ENCODE measurements around the gene ICE2. TPM values are rescaled to one million over a fixed set of nuclear protein-coding genes. Genes with fewer than 3 reads are reported as not detected.

Gene ICE2, protein sequence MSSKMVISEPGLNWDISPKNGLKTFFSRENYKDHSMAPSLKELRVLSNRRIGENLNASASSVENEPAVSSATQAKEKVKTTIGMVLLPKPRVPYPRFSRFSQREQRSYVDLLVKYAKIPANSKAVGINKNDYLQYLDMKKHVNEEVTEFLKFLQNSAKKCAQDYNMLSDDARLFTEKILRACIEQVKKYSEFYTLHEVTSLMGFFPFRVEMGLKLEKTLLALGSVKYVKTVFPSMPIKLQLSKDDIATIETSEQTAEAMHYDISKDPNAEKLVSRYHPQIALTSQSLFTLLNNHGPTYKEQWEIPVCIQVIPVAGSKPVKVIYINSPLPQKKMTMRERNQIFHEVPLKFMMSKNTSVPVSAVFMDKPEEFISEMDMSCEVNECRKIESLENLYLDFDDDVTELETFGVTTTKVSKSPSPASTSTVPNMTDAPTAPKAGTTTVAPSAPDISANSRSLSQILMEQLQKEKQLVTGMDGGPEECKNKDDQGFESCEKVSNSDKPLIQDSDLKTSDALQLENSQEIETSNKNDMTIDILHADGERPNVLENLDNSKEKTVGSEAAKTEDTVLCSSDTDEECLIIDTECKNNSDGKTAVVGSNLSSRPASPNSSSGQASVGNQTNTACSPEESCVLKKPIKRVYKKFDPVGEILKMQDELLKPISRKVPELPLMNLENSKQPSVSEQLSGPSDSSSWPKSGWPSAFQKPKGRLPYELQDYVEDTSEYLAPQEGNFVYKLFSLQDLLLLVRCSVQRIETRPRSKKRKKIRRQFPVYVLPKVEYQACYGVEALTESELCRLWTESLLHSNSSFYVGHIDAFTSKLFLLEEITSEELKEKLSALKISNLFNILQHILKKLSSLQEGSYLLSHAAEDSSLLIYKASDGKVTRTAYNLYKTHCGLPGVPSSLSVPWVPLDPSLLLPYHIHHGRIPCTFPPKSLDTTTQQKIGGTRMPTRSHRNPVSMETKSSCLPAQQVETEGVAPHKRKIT
- total RNA-seq = 29.4 and 38.0 TPM in 2 replicates

DNA sequence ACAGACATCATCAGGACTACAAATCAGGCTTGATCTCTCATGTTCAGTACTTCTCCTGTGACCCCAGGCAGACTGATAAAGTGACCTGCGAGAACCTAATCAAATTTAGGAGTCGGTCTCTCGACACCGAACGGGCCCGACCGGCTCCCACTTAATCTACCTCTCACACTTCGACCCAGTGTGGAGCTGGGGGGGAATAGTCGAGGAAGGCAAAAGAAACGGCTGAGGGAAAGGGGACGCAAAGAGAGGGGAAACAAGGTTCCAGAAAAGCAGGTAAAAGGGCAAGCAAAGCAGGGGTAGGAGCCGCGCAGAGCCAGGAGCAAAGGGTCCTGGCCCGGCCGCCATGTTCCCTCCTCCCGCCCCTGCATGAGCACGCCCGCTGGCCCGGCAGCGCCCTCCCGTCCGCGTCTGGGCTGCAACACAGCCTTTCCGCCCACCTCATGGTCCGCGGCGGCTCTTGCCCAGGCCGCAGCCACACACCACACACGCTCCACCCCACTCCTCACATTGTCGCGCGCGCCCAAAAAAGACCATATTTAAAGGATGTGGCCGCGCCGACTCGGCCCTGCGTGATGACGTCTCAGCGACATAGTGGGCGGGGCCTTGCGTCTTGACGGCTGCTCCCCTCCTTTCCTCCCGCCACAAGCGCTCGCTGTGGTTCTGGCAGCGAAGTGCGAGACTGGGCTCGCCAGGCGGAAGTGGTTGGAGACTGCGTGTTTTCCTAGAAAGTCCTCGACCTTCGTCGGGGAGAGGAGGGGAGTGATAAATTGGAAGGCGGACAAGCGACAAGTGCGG, at the start of gene ICE2:
TSS of gene ICE2 (minus strand) at position 577 of the 795 bp plus-strand sequence. CDS start 1,165 bp downstream, outside the sequence.

DNA sequence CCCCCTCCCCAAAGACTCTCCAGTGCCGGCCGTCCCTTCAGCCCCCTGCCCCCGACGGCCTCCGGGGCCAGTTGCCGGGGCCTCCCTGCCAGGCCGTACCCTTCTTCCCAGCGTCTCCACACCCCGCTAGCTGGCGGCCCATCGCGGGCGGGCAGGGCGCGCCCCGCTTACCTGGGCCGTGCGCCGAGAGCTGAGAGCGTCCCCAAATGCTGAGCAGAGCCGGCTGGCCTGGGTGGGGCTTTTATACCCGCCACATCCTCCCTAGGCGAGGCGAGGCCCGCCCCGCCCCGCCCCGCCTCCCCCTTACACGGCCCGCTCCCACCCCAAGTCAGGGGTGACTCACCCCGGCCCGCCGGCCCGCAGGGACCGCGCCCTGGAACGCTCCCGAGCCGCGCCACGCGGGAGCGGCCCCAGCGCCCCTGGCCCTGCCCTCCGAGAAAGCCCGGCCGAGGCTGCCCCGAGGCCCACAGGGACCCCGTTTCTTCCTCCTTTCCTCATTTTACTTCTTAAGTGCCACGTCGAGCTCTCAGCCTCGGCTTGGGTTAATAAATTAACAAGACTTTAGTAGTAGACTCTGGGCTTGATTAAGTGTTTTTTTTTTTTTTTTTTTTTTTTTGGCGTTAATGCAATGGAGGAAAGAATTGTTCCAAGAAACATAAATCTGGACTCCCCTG, 81.0 kb downstream of the ICE2 start, which contains the start of gene ANXA2:
TSS of gene ANXA2 (minus strand) at position 215 of the 674 bp plus-strand sequence. CDS start 11,911 bp downstream, outside the sequence.

Other genes with a start within 250 kb of the ICE2 start
- 5,223 and 9,537 TPM in 2 replicates for gene ANXA2, start 81.2 kb downstream of the ICE2 start, total RNA-seq